GM19035 (cell line): ENCODE measurements around the gene NOL11.
"Not testable (repeated sequence)": the region's sequence is repeated elsewhere in the genome, so short reads cannot be mapped to it uniquely, and the experiment has no call there.

Experiments used
- ATAC-seq: cut with Tn5 transposase; IDR thresholded peaks from one replicate; pipeline ENCODE4 v1.9.1; 2021; ENCODE audit not compliant: unreplicated experiment

The NOL11 gene

GRCh38 chr17:67707442-67707841, 10.3 kb upstream of the NOL11 start:
- no peak for ATAC-seq

- ATAC-seq, result no peak
These were observed 9.4 kb upstream of the NOL11 start for GRCh38 chr17:67708378-67708777.

- ATAC-seq, result no peak
These were observed 5.8 kb upstream of the NOL11 start for GRCh38 chr17:67711916-67712315.

- no peak for ATAC-seq
These were observed 5.4 kb upstream of the NOL11 start for GRCh38 chr17:67712375-67712774.

- ATAC-seq, result no peak
These were observed 4.6 kb upstream of the NOL11 start for GRCh38 chr17:67713169-67713568.

- ATAC-seq, result no peak
These were observed 1.3 kb upstream of the NOL11 start for GRCh38 chr17:67716405-67716798.

GRCh38 chr17:67717192-67717623, 528 bp upstream of the NOL11 start:
- ATAC-seq, result peak; percentile 0

GRCh38 chr17:67718325-67718941, 697 bp downstream of the NOL11 start:
- peak; percentile 2 for ATAC-seq

- no peak for ATAC-seq
These were observed 7.6 kb downstream of the NOL11 start for GRCh38 chr17:67725373-67725791.

- ATAC-seq, result no peak
These were observed 8.1 kb downstream of the NOL11 start for GRCh38 chr17:67725807-67726206.

GRCh38 chr17:67727152-67728039, 9.7 kb downstream of the NOL11 start:
- ATAC-seq, result not testable (repeated sequence)

GRCh38 chr17:67729903-67730302, 12.2 kb downstream of the NOL11 start:
- ATAC-seq, result no peak

GRCh38 chr17:67730731-67731130, 13.0 kb downstream of the NOL11 start:
- ATAC-seq, result no peak

- ATAC-seq, result no peak
These were observed 15.7 kb downstream of the NOL11 start for GRCh38 chr17:67733449-67733848.

- ATAC-seq, result no peak
These were observed 19.4 kb downstream of the NOL11 start for GRCh38 chr17:67737145-67737544.

- ATAC-seq, result no peak
These were observed 24.3 kb downstream of the NOL11 start for GRCh38 chr17:67742025-67742424.

GRCh38 chr17:67746704-67747571, 29.2 kb downstream of the NOL11 start:
- ATAC-seq, result no peak

- ATAC-seq, result no peak
These were observed 30.0 kb downstream of the NOL11 start for GRCh38 chr17:67747681-67748235.

GRCh38 chr17:67750067-67750466, 32.3 kb downstream of the NOL11 start:
- no peak for ATAC-seq

GRCh38 chr17:67751101-67752074, 33.7 kb downstream of the NOL11 start:
- no peak for ATAC-seq
